HG02678 (cell line): ENCODE data around the gene C19orf18.
"Not testable (repeated sequence)": the region's sequence is repeated elsewhere in the genome, so short reads cannot be mapped to it uniquely, and the experiment has no call there.

Experiments
- ATAC-seq: cut with Tn5 transposase; IDR thresholded peaks from one replicate; pipeline ENCODE4 v1.9.1; 2021; ENCODE audit warnings: mild to moderate bottlenecking, moderate library complexity; ENCODE audit not compliant: unreplicated experiment

The C19orf18 gene

GRCh38 chr19:57974434-57974833 is at the start of gene C19orf18:
TSS of gene C19orf18 (minus strand) at chr19:57974534. CDS start at chr19:57974432, 102 bp downstream.
- no peak for ATAC-seq

- ATAC-seq, result no peak
Measured at GRCh38 chr19:58022283-58022660, 47.9 kb upstream of the C19orf18 start.

DNA sequence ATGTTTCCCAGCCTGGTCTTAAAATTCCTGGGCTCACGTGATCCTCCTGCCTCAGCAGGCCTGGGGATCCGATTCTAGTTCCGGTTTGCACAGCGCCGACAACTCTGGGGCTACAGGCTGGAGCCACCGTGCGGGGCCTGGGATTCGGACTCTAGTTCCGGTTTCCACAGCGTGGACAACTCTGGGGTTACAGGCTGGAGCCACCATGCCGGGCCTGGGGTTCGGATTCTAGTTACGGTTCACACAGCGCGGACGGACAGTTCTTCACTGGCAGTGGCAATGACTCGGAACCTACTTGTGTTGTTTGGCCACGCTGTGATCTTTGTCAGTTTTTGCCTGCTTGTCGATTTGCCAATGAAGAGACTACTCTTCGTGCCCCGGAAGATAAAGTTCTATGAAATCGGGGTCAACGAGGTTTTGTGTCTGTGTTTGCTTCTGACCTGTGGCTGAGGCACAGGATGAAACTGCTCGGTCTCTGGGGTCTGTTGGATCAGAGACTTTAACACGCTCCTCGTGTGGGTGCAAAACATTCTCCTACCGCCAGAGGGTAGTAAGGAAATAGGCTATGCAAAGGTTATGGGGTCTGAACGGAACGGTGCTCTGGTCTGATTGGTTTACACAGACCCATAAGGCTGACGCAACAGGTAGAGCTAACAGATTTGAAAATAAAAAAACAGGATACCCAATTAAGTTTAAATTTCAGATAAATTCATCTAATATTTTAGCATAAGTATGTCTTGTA is 47.4 kb upstream of the C19orf18 start:
- no peak for ATAC-seq

- ATAC-seq, result no peak
Measured at GRCh38 chr19:58020129-58020528, 45.8 kb upstream of the C19orf18 start.

DNA sequence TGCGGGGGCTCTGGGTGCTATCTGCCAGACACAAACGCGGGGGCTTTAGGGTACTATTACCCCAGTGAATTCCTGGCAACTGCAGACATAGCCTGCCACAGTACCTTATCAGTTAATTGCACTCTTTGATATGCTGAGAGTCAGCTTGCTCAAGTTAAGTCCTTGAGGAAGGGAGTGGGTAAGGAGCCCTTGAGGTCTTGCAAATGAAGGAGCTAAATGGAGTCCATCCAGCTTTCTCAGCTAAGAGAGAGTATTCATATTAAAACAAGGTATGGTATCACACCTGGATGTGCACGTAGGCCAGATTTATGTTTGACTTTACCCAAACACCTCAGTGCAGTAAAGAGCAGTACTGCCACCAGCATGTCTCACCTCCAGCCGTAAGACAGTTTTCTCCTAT is 39.8 kb upstream of the C19orf18 start:
- ATAC-seq, result no peak

GRCh38 chr19:58010507-58010906 is 36.2 kb upstream of the C19orf18 start:
- no peak for ATAC-seq

DNA sequence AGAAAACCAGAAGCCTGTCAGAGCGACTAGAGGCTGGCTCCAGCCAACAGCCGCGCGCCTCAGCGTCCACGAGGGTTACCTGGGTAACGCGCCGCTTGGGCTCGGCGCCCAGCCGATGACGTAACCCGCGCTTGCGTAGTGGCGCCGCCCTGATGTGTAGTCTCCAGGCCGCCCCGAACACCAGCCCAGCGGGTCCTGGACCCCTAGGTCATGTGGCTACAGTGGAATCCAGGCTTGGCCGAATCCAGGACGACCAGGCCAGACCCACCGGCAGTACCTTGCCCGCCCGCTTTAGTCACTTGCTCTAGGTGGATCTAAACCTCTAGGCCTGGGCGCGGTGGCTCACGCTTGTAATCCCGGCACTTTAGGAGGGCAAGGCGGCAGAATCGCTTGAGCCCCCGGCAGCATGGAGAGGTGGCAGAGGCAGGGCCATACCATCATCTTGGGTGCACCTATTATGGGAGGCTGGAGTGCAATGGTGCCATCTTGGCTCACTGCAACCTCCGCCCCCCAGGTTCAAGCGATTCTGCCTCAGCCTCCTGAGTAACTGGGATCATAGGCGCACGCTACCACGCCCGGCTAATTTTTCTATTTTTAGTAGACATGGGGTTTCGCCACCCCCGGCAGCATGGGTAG is 35.5 kb upstream of the C19orf18 start:
- ATAC-seq, result peak; percentile 76

- no peak for ATAC-seq
Measured at GRCh38 chr19:58009301-58009665, 34.9 kb upstream of the C19orf18 start.

- ATAC-seq, result not testable (repeated sequence)
Measured at GRCh38 chr19:58008877-58009276, 34.5 kb upstream of the C19orf18 start.

DNA sequence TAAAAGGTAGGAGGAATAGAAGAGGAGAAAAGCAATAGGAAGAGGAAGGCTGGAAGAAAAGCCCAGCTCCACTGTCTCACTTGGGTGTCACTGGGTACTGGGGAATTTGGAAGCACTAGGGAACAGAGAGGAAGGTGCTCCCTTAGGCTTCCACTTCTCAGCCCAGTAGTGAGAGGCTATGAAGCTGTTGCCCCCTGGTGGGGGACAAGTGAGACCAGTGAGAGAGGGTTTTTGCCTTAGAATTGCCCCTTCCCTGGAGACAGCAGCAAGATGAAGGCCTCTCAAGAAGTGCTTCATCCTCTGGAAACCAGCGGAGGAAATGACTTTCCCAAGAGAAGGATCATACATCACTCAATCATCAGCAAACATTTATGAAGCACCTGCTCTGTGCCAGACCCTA is 33.0 kb upstream of the C19orf18 start:
- ATAC-seq, result no peak

- ATAC-seq, result no peak
Measured at GRCh38 chr19:58003174-58003828, 29.0 kb upstream of the C19orf18 start.

DNA sequence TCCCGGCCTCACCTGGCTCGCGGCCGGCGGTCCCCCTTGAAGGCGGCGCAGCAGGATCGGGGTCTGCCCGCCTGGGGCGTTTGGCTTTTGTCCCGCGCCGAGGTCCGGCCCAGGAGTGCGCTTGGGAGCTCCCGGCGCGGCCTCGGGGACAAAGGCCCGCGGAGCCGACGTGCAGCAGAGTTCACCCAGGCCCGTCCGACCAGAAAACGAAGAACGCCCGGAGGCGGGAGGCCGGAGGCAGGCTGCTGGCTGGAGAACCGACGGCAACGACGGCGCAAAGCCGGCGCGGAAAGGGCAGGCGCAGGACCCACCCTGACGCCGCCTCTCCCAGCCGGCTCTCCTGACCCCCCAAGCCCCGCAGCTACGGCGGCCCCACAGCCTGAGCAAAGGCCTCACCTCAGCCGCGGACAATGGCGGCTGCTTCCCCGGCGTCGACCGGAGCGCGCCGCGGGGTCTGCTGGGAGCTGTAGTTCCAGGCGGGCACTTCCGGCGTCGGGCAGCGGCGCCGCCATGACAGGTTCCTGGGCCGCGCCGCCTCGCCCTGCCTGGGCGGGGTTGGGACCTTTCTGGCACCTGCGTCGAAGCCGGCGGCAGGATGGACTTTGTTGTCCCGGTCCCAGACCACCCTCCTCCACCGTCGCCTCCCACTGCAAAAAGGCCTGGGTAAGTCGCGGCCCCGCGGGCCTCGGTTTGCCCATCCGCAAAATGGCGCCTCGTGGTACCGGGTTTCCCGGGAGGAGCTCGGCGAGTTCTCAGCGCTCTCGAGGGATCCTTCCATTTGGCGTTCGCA is 28.2 kb upstream of the C19orf18 start, which contains the start of gene ZNF606:
TSS of gene ZNF606 (minus strand) at position 437 of the 790 bp plus-strand sequence. CDS start 1,501 bp downstream, outside the sequence.
- ATAC-seq, result peak; percentile 96

- peak; percentile 6 for ATAC-seq
Measured at GRCh38 chr19:58001895-58002369, 27.6 kb upstream of the C19orf18 start.

- no peak for ATAC-seq
Measured at GRCh38 chr19:58000677-58001076, 26.3 kb upstream of the C19orf18 start.

- no peak for ATAC-seq
Measured at GRCh38 chr19:57992841-57993240, 18.5 kb upstream of the C19orf18 start.

DNA sequence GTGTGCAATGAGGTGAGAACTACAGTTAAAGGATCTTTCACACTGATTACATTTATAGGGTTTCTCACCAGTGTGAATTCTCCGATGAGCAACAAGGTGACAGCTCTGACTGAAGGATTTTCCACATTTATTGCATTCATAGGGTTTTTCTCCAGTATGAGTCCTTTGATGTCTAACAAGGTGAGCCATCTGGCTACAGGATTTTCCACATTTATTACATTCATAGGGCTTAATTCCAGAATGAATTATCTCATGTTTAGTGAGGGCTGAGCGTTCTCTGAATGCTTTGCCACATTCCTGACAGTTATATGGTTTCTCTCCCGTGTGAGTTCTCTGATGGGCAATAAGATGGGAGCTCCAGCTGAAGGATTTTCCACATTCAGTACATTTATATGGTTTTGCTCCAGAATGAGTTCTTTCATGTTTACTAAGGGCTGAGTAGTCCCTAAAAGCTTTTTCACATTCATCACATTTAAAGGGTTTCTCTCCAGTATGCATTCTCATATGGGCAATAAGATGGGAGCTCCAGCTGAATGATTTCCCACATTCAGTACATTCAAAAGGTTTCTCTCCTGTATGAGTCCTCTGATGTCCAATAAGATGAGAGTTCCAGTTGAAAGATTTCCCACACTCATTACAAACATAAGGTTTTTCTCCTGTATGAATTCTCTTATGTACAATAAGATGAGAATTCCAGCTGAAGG is 4.4 kb upstream of the C19orf18 start:
- no peak for ATAC-seq

GRCh38 chr19:57964761-57965160 is 9.6 kb downstream of the C19orf18 start:
- no peak for ATAC-seq

DNA sequence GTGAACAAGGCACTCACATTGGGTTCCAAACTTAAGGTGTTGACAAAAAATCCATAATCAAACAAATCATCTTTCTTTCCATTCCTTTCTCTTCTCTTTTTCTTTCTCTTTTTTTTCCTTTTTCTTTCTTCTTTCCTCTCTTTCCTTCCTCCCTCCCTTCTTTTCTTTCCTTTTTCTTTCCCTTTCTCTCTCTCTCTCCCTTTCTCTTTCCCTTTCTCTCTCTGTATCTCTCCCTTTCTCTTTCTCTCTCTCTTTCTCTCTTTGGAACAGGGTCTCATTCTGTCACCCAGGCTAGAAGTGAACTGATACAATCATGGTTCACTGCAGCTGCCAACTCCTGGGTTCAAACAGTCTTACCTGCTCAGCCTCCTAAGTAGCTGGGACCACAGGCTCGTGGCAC is 12.5 kb downstream of the C19orf18 start:
- ATAC-seq, result no peak

DNA sequence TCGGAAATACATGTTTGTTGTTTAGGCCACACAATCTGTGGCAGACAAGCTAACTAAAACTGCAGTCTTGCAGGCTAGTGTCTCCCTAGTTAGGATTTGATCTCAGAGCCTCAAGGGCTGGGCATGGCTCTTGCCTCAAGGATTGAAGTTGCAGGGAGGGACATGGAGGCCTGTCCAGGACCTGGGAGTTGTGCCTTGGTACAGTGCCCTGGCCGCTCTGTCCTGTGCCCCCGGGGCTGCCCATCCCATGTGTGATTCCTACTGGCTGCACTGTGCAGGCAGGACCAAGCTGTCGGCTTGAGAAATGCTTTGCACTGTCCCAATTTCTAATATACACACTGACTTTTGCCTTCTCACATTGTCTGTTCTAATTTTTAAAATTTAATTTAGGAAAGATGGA is 19.3 kb downstream of the C19orf18 start:
- no peak for ATAC-seq

DNA sequence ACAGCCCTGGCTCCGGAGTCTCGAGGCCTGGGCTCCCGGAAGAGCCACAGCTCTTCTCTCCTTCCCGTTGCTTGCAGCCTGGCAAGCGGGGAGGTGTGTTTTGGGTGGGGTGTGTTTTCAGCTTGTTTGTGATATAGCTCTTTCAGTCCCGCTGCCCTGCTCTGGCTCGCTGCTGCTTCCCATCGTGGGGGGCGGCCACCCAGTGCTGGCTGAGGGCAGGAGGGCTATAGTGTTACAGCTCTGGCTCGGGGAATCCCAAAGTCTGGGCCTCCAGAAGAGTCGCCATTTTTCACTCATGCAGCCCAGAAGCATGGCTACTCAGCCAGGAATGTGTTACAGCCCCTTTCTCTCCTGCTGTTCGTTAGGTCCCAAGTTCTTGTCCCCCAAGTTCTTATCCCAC is 24.6 kb downstream of the C19orf18 start:
- ATAC-seq, result no peak
